GM23338 (cell line): Measurements from ENCODE around the gene RASGRF2.
"Not testable (repeated sequence)": the region's sequence is repeated elsewhere in the genome, so short reads cannot be mapped to it uniquely, and the experiment has no call there.

ENCODE experiments used
- CREB1 ChIP-seq: fragments of 250-450 bp; sonication (Bioruptor Pico); IDR thresholded peaks from 2 replicates; pipeline ENCODE4 v1.5.0; 2020; ENCODE audit warnings: low read depth, mild to moderate bottlenecking, moderate library complexity
- CTCF ChIP-seq, 2 experiments: fragments of 200-600 bp in 1 of 2; sonication (generic) in 1 of 2; conservative IDR thresholded peaks; 2 replicates each; pipeline versions ENCODE4 v1.5.1 to v1.6.1; 2016 to 2017; ENCODE audit warnings: antibody characterized with exemption in 2 of 2, low read depth in 2 of 2, mild to moderate bottlenecking in 2 of 2, moderate library complexity in 1 of 2
- EZH2 ChIP-seq: fragments of 200-600 bp; sonication (generic); IDR thresholded peaks from one replicate; pipeline ENCODE4 v1.8.0; 2017; ENCODE audit warnings: antibody characterized with exemption, mild to moderate bottlenecking, low read depth; ENCODE audit not compliant: unreplicated experiment
- EZH2phosphoT487 ChIP-seq: fragments of 200-600 bp; sonication (generic); IDR thresholded peaks from one replicate; pipeline ENCODE4 v1.8.1; 2018; ENCODE audit warnings: antibody characterized with exemption; ENCODE audit not compliant: unreplicated experiment
- JUNB ChIP-seq: IDR thresholded peaks from one replicate; pipeline ENCODE4 v1.6.1; 2016; ENCODE audit warnings: antibody characterized with exemption; ENCODE audit not compliant: unreplicated experiment
- POLR2AphosphoS5 ChIP-seq: IDR thresholded peaks from 2 replicates; pipeline ENCODE4 v1.6.1; 2016; ENCODE audit warnings: antibody characterized with exemption, low read depth
- REST ChIP-seq: IDR thresholded peaks from one replicate; pipeline ENCODE4 v1.6.1; 2018; ENCODE audit warnings: antibody characterized with exemption; ENCODE audit not compliant: unreplicated experiment
- ZNF114 ChIP-seq: fragments of 250-450 bp; sonication (Bioruptor Pico); IDR thresholded peaks from 2 replicates; pipeline ENCODE4 v1.5.0; 2020; ENCODE audit warnings: mild to moderate bottlenecking, moderate library complexity
- ZNF331 ChIP-seq: fragments of 250-450 bp; sonication (Bioruptor Pico); IDR thresholded peaks from 2 replicates; pipeline ENCODE4 v1.5.0; 2020; ENCODE audit warnings: low read depth, mild to moderate bottlenecking, moderate library complexity
- ZNF462 ChIP-seq: fragments of 250-450 bp; sonication (Bioruptor Pico); IDR thresholded peaks from 2 replicates; pipeline ENCODE4 v1.5.0; 2020; ENCODE audit warnings: mild to moderate bottlenecking, moderate library complexity

- TF ChIP-seq CTCF (conservative IDR thresholded peaks at IDR 0.05; ENCODE audit: low read depth in 2 of 2); POLR2AphosphoS5; EZH2; ZNF114 (CRISPR knock-in tag); ZNF331 (CRISPR knock-in tag); CREB1; ZNF462; EZH2phosphoT487; JUNB; REST: not testable (repeated sequence)
Observed at GRCh38 chr5:81270394-81271027, 310.3 kb downstream of the RASGRF2 start.
